GM21619 (cell line): Measurements from ENCODE around the gene NUTM2B.
"Not testable (repeated sequence)": the region's sequence is repeated elsewhere in the genome, so short reads cannot be mapped to it uniquely, and the experiment has no call there.

ENCODE experiments used
- ATAC-seq: cut with Tn5 transposase; IDR thresholded peaks from one replicate; pipeline ENCODE4 v1.9.1; 2021; ENCODE audit not compliant: unreplicated experiment

Gene NUTM2B

GRCh38 chr10:79744844-79745243 is 41.8 kb downstream of the NUTM2B start:
- ATAC-seq = not testable (repeated sequence)

GRCh38 chr10:79748510-79748909 is 45.5 kb downstream of the NUTM2B start:
- ATAC-seq = not testable (repeated sequence)

GRCh38 chr10:79753601-79754000 is 50.6 kb downstream of the NUTM2B start:
- ATAC-seq = not testable (repeated sequence)

- ATAC-seq = not testable (repeated sequence)
These were observed 55.4 kb downstream of the NUTM2B start for GRCh38 chr10:79758297-79758993.
